ENCODE measurements around the gene UGT1A4. TPM values are rescaled to one million over a fixed set of nuclear protein-coding genes. Genes with fewer than 3 reads are reported as not detected.
"Not testable (repeated sequence)": the region's sequence is repeated elsewhere in the genome, so short reads cannot be mapped to it uniquely, and the experiment has no call there.

UGT1A4 gene
- total RNA-seq, 2 experiments from 2014 or later: not detected

DNA sequence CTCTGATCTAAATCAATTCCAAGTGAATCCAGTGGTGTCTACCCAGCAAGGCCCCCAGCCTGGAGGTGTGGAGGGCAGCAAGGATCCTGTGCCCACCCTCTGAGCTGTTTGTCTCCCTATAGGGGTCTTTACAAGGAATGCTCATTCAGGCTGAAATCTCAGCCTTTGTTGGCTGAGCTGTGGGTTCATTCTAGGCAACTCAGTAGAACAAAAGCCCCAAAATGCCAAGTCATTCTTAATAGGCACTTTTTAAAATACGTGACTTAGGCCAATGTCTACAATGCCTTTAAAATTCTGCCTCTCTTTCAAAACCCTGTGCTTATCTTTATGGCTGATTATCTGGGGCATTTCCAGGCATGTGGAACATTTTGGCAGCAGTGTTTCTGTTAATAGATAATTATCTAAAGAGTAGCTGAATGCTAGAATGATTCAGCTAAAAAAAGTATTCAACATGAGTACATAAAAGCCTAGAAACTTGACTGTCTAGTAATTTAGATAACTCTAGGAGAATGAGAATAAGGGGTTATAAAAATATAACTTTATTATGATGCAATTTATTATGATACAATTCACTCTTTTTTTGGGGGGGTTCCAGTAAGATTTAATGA lies 18.4 kb upstream of the UGT1A4 start:
- no peak overlapping the region for H3K4me3 ChIP-seq (ENCODE audit: low read length)
- DNase-seq (no peak), ATAC-seq (ENCODE audit: poor library complexity) (no peak)
- POLR2A ChIA-PET: no interaction called here
- peaks cover 3% of the 10 kb centered on the region for H3K9me3 Mint-ChIP-seq
- H3K4me3 Mint-ChIP-seq: no peak overlapping the region
- no peaks in the 10 kb centered on the region for H3K36me3 ChIP-seq (ENCODE audit: insufficient read depth, low read length)
- intact Hi-C loops (cut with DNase I, micrococcal nuclease): no loop called here
- no peak overlapping the region for H3K27ac Mint-ChIP-seq
- H3K9me3 ChIP-seq (ENCODE audit: control insufficient read depth in 1 of 2, insufficient read depth in 1 of 2, low read length in 2 of 2): peaks cover 3 to 4% of the 10 kb centered on the region in 2 experiments
- no peak overlapping the region for H3K27ac ChIP-seq (ENCODE audit: low read depth in 1 of 2, low read length in 2 of 2)
- no peaks in the 10 kb centered on the region for H3K4me1 ChIP-seq (ENCODE audit: insufficient read depth, low read length)
- no peaks in the 10 kb centered on the region for H3K4me1 Mint-ChIP-seq (ENCODE audit: low read depth)
- H3K27me3 ChIP-seq (ENCODE audit: control insufficient read depth in 1 of 2, insufficient read depth in 2 of 2, low read length in 2 of 2): peaks cover 0 to 4% of the 10 kb centered on the region in 2 experiments
- peaks cover 13% of the 10 kb centered on the region for H3K27me3 Mint-ChIP-seq
- TF ChIP-seq, protein P1, sequence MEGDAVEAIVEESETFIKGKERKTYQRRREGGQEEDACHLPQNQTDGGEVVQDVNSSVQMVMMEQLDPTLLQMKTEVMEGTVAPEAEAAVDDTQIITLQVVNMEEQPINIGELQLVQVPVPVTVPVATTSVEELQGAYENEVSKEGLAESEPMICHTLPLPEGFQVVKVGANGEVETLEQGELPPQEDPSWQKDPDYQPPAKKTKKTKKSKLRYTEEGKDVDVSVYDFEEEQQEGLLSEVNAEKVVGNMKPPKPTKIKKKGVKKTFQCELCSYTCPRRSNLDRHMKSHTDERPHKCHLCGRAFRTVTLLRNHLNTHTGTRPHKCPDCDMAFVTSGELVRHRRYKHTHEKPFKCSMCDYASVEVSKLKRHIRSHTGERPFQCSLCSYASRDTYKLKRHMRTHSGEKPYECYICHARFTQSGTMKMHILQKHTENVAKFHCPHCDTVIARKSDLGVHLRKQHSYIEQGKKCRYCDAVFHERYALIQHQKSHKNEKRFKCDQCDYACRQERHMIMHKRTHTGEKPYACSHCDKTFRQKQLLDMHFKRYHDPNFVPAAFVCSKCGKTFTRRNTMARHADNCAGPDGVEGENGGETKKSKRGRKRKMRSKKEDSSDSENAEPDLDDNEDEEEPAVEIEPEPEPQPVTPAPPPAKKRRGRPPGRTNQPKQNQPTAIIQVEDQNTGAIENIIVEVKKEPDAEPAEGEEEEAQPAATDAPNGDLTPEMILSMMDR (IDR thresholded peaks at IDR 0.05): no peak
- no peaks in the 10 kb centered on the region for H3K36me3 Mint-ChIP-seq (ENCODE audit: low read depth)
- CTCF ChIA-PET: no interaction called here

DNA sequence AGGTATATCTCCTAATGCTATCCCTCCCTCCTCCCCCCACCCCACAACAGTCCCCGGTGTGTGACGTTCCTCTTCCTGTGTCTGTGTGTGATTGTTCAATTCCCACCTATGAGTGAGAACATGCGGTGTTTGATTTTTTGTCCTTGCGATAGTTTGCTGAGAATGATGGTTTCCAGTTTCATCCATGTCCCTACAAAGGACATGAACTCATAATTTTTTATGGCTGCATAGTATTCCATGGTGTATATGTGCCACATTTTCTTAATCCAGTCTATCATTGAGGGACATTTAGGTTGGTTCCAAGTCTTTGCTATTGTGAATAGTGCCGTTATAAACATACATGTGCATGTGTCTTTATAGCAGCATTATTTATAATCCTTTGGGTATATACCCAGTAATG lies 17.7 kb upstream of the UGT1A4 start:
- H3K4me3 Mint-ChIP-seq; POLR2A ChIA-PET; H3K27me3 ChIP-seq (ENCODE audit: control insufficient read depth in 1 of 2, insufficient read depth in 2 of 2, low read length in 2 of 2); H3K36me3 Mint-ChIP-seq (ENCODE audit: low read depth); H3K9me3 Mint-ChIP-seq; H3K4me3 ChIP-seq (ENCODE audit: low read length); H3K4me1 ChIP-seq (ENCODE audit: insufficient read depth, low read length); H3K27ac ChIP-seq (ENCODE audit: low read depth in 1 of 2, low read length in 2 of 2); H3K36me3 ChIP-seq (ENCODE audit: insufficient read depth, low read length); ATAC-seq (ENCODE audit: poor library complexity); H3K4me1 Mint-ChIP-seq (ENCODE audit: low read depth); H3K9me3 ChIP-seq (ENCODE audit: control insufficient read depth in 1 of 2, insufficient read depth in 1 of 2, low read length in 2 of 2); DNase-seq; CTCF ChIA-PET; intact Hi-C loops (cut with DNase I, micrococcal nuclease); H3K27ac Mint-ChIP-seq: not testable (repeated sequence)
- peaks cover 17% of the 10 kb centered on the region for H3K27me3 Mint-ChIP-seq

DNA sequence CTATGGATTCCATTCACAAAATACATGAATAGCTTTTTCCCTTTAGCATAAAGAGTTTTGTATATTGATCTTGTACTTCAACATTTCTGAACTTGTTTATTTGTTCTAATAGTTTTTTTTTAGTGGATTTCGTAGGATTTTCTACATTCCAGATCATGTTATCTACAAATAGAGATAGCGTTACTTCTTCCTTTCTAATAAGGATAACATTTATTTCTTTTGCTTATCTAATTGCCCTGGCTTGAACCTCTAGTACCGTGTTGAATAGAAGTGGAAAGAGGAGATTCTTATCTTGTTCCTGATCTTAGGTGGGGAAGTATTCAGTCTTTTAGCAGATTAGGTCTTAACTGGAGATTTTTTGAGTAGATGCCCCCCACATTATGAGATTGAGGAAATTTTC lies 16.3 kb upstream of the UGT1A4 start:
- Mint-ChIP-seq H3K4me1 (ENCODE audit: low read depth) (no peaks in the 10 kb centered on the region), H3K4me3 (no peak overlapping the region), H3K36me3 (ENCODE audit: low read depth) (no peaks in the 10 kb centered on the region), H3K27ac (no peak overlapping the region), H3K27me3 (peaks cover 20% of the 10 kb centered on the region), H3K9me3 (peaks cover 3% of the 10 kb centered on the region)
- no peak for ATAC-seq (ENCODE audit: poor library complexity)
- intact Hi-C loops (cut with DNase I, micrococcal nuclease): no loop called here
- H3K27me3 ChIP-seq (ENCODE audit: control insufficient read depth in 1 of 2, insufficient read depth in 2 of 2, low read length in 2 of 2): peaks cover 0 to 4% of the 10 kb centered on the region in 2 experiments
- H3K27ac ChIP-seq (ENCODE audit: low read depth in 1 of 2, low read length in 2 of 2): no peak overlapping the region
- TF ChIP-seq, protein P1 (IDR thresholded peaks at IDR 0.05): no peak
- no peak for DNase-seq
- peaks cover 3 to 4% of the 10 kb centered on the region in 2 experiments for H3K9me3 ChIP-seq (ENCODE audit: control insufficient read depth in 1 of 2, insufficient read depth in 1 of 2, low read length in 2 of 2)
- ChIA-PET POLR2A (no interaction called here), CTCF (no interaction called here)
- H3K4me3 ChIP-seq (ENCODE audit: low read length): no peak overlapping the region
- no peaks in the 10 kb centered on the region for H3K4me1 ChIP-seq (ENCODE audit: insufficient read depth, low read length)
- no peaks in the 10 kb centered on the region for H3K36me3 ChIP-seq (ENCODE audit: insufficient read depth, low read length)

DNA sequence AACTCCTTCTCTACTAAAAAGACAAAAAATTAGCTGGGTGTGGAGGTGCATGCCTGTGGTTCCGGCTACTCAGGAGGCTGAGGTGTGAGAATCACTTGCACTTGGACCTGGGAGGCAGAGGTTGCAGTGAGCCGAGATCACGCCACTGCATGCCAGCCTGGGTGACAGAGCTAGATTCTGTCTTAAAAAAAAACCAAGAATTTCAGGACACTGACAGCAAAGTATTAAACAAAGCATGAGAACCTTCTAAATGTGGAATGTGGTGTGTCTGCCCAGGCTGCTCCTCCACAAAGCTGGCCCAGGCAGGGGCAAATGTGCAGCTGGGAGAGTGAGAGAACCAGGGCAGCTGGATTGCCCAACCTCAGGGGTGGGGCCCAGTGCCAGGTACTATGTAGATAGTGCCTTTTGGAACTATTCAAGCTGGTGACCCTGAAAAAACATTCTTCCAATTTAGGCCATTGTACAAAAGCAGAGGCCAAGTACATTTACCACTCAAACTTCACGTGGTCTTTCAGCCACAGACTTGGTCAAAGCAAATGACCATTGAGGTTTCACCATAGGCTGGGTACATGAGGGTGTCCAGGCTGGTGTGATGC lies 12.5 kb upstream of the UGT1A4 start:
- H3K27ac Mint-ChIP-seq: no peak overlapping the region
- CTCF ChIA-PET: no interaction called here
- no peaks in the 10 kb centered on the region for H3K4me1 Mint-ChIP-seq (ENCODE audit: low read depth)
- POLR2A ChIA-PET: no interaction called here
- no peak overlapping the region for H3K4me3 Mint-ChIP-seq
- TF ChIP-seq, protein P1 (IDR thresholded peaks at IDR 0.05): no peak
- intact Hi-C loops (cut with DNase I, micrococcal nuclease): no loop called here
- Histone ChIP-seq H3K9me3 (ENCODE audit: control insufficient read depth in 1 of 2, insufficient read depth in 1 of 2, low read length in 2 of 2) (peaks cover 3 to 4% of the 10 kb centered on the region in 2 experiments), H3K36me3 (ENCODE audit: insufficient read depth, low read length) (no peaks in the 10 kb centered on the region), H3K4me3 (ENCODE audit: low read length) (no peak overlapping the region), H3K27ac (ENCODE audit: low read depth in 1 of 2, low read length in 2 of 2) (no peak overlapping the region), H3K4me1 (ENCODE audit: insufficient read depth, low read length) (no peaks in the 10 kb centered on the region), H3K27me3 (ENCODE audit: control insufficient read depth in 1 of 2, insufficient read depth in 2 of 2, low read length in 2 of 2) (peaks cover 0 to 6% of the 10 kb centered on the region in 2 experiments)
- no peaks in the 10 kb centered on the region for H3K36me3 Mint-ChIP-seq (ENCODE audit: low read depth)
- ATAC-seq (ENCODE audit: poor library complexity) (no peak), DNase-seq (no peak)
- H3K9me3 Mint-ChIP-seq: peaks cover 3% of the 10 kb centered on the region
- peaks cover 19% of the 10 kb centered on the region for H3K27me3 Mint-ChIP-seq

Measured in CD4-positive, alpha-beta T cell (primary cell).